Measurements from ENCODE around the gene FNDC3B. TPM values are rescaled to one million over a fixed set of nuclear protein-coding genes. Genes with fewer than 3 reads are reported as not detected.

The FNDC3B gene
- total RNA-seq, 1 donor from 2014 or later: 160 TPM

DNA sequence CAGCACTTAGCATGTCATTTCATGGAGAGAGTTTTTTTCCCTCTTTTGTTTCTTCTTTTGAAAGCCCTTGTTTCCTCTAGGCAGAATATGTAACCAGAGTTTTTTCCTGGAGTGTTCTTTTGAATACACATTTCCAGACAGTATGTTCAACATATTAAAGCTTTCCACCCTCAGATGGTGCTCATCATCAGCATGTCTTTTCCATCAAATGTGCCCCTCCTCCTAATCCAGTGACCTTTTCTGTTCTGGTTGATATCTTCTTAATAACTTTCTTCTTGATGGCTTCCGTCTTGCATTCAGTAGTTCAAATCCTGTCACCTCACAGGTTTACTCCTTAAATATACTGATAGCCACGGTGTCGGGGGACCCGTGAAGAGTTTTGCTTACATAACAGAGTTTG is 78.6 kb downstream of the FNDC3B start:
- no peak overlapping the region for H3K27ac ChIP-seq

DNA sequence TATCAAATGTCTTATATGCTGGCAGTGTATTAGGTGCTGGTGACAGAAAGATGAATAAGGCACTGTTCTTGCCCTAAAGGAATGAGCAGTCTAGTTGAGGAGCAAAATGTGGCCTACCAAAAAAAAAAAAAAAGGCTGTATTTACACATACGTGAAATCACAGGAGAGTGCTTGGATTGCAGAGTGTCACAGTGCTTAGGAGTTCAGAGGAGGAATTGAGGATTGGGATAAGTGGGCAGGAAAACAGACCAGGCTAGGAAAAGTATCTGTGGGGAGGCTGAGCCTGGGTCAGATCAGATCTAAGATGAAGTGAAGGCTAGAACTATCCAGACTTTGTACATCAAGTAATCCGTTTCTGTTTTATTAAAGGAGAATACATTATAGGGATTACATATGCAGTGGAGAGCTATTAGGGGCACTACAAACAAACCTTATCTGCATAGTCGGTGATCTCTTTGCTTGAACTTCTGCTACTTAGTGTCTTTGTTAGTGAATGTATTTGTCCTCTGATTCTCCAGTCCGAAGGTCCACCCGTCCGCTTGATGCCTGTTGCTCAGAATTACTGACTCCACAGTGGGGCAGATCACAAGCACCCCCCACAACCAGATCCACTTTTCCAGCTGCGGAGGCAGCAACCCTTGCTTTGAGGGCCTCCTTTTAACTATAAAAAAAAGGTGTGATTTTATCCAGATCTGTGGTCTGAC is 80.0 kb downstream of the FNDC3B start:
- Histone ChIP-seq H3K36me3 (peaks cover 34% of the 10 kb centered on the region), H3K4me3 (no peak overlapping the region), H3K27me3 (no peaks in the 10 kb centered on the region), H3K27ac (no peak overlapping the region), H3K9me3 (no peaks in the 10 kb centered on the region), H3K4me1 (peaks cover 5% of the 10 kb centered on the region)
- ATAC-seq (peak; percentile 50), DNase-seq (no peak)
- intact Hi-C loops (cut with DNase I): no loop called here
- TF ChIP-seq, protein P1, sequence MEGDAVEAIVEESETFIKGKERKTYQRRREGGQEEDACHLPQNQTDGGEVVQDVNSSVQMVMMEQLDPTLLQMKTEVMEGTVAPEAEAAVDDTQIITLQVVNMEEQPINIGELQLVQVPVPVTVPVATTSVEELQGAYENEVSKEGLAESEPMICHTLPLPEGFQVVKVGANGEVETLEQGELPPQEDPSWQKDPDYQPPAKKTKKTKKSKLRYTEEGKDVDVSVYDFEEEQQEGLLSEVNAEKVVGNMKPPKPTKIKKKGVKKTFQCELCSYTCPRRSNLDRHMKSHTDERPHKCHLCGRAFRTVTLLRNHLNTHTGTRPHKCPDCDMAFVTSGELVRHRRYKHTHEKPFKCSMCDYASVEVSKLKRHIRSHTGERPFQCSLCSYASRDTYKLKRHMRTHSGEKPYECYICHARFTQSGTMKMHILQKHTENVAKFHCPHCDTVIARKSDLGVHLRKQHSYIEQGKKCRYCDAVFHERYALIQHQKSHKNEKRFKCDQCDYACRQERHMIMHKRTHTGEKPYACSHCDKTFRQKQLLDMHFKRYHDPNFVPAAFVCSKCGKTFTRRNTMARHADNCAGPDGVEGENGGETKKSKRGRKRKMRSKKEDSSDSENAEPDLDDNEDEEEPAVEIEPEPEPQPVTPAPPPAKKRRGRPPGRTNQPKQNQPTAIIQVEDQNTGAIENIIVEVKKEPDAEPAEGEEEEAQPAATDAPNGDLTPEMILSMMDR (IDR thresholded peaks at IDR 0.05): no peak

More for the DNA sequence above, 78.6 kb downstream of the FNDC3B start:
- Histone ChIP-seq H3K9me3 (no peaks in the 10 kb centered on the region), H3K4me3 (no peak overlapping the region), H3K27me3 (no peaks in the 10 kb centered on the region), H3K4me1 (peaks cover 5% of the 10 kb centered on the region), H3K36me3 (peaks cover 45% of the 10 kb centered on the region)
- intact Hi-C loops (cut with DNase I): no loop called here
- no peak for ATAC-seq
- TF ChIP-seq, protein P1 (IDR thresholded peaks at IDR 0.05): no peak
- DNase-seq: no peak

DNA sequence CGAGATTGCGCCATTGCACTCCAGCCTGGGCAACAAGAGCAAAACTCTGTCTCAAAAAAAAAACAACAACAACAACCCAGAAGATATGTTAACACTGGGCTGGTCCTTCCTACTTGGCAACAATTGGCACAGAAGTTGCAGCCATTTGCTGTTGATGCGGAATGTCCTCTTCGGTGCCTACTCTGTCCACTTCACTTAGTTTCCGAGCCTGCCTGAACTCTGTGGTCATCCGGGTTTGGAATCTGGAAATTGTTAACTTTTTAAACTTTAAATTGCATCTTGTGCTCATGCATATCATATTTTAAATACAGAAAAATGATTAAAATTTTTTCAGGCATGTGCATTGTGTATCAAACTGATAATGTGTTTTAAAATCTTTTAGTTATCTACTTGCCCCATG is 81.5 kb downstream of the FNDC3B start:
- Histone ChIP-seq H3K4me1 (peaks cover 15% of the 10 kb centered on the region), H3K36me3 (peaks cover 19% of the 10 kb centered on the region), H3K9me3 (no peaks in the 10 kb centered on the region), H3K4me3 (no peak overlapping the region), H3K27ac (no peak overlapping the region), H3K27me3 (no peaks in the 10 kb centered on the region)
- DNase-seq (no peak), ATAC-seq (no peak)
- TF ChIP-seq, protein P1 (IDR thresholded peaks at IDR 0.05): no peak
- intact Hi-C loops (cut with DNase I): no loop called here

DNA sequence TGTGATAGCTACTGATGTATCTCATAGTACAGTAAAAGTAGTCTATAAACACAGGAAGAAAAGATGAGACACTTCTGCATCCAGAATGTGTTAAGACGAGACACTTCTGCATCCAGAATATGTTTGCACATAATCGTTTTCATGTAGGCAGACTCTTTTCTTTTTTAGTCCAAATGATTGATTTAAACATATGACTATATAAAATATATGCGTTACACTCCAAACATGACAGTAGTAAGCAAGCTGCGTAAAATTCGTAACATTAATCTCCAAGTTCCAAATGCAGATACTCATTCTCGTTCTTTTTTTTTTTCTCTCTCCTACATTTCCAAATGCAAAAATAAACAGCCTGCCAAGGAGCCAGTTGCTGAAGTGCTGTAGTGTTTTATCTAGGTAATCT is 82.6 kb downstream of the FNDC3B start:
- H3K36me3 ChIP-seq: peaks cover 8% of the 10 kb centered on the region
- H3K4me1 ChIP-seq: peaks cover 26% of the 10 kb centered on the region
- H3K4me3 ChIP-seq: no peak overlapping the region
- TF ChIP-seq, protein P1 (IDR thresholded peaks at IDR 0.05): no peak
- intact Hi-C loops (cut with DNase I): no loop called here
- H3K9me3 ChIP-seq: no peaks in the 10 kb centered on the region
- no peak for DNase-seq
- ATAC-seq: no peak
- H3K27me3 ChIP-seq: no peaks in the 10 kb centered on the region
- H3K27ac ChIP-seq: no peak overlapping the region

DNA sequence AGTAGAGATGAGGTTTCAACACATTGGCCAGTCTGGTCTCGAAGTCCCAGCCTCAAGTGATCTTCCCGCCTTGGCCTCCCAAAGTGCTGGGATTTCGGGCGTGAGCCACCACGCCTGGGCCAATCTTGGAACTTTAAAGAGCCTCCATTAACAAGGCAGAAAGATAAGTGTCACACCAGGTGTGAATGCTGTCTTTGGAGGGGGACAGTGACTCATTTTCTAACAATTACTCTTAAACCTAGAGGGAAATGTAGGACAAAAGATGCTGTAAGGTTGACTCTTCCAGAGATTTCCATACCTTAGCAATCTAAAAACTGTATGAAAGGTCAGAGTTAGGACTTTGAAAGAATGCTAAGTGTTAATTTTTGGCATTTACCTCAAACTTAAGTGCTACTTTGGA is 84.9 kb downstream of the FNDC3B start:
- H3K27me3 ChIP-seq: no peaks in the 10 kb centered on the region
- intact Hi-C loops (cut with DNase I): no loop called here
- no peaks in the 10 kb centered on the region for H3K9me3 ChIP-seq
- H3K4me3 ChIP-seq: no peak overlapping the region
- no peak overlapping the region for H3K27ac ChIP-seq
- peaks cover 8% of the 10 kb centered on the region for H3K36me3 ChIP-seq
- ATAC-seq (no peak), DNase-seq (no peak)
- TF ChIP-seq, protein P1 (IDR thresholded peaks at IDR 0.05): no peak
- peaks cover 48% of the 10 kb centered on the region for H3K4me1 ChIP-seq

Data from upper lobe of right lung (tissue), 1 donor.